Muscle of leg (tissue), 11 donors: ENCODE results near the gene ZNF195. TPM values are rescaled to one million over a fixed set of nuclear protein-coding genes. Genes with fewer than 3 reads are reported as not detected.

Experiments
- DNase-seq: peaks from one replicate; pipeline ENCODE4 v3.0.0; 2013
- H3K27ac ChIP-seq: one replicate; pipeline ENCODE4 v1.5.1; 2013; ENCODE audit warnings: mild to moderate bottlenecking, low read length, control low read depth
- H3K27me3 ChIP-seq: one replicate; pipeline ENCODE4 v1.6.1; 2013; ENCODE audit warnings: low read length; ENCODE audit not compliant: control insufficient read depth, insufficient read depth
- H3K36me3 ChIP-seq: one replicate; pipeline ENCODE4 v1.6.1; 2013; ENCODE audit warnings: low read length; ENCODE audit not compliant: control insufficient read depth, insufficient read depth
- H3K4me1 ChIP-seq: one replicate; pipeline ENCODE4 v1.6.1; 2013; ENCODE audit warnings: low read length; ENCODE audit not compliant: control insufficient read depth, insufficient read depth
- H3K4me3 ChIP-seq: one replicate; pipeline ENCODE4 v1.5.1; 2013; ENCODE audit warnings: low read length, control low read depth
- H3K9me3 ChIP-seq: replicated peaks from 2 replicates; pipeline ENCODE4 v1.6.1; 2013; ENCODE audit warnings: low read depth, low read length; ENCODE audit not compliant: control insufficient read depth
- WGBS: methylation state at CpG from one replicate; pipeline ENCODE4 v1.1.5; 2013; ENCODE audit warnings: missing lambda C conversion rate; ENCODE audit not compliant: insufficient coverage; 5-methylcytosine and 5-hydroxymethylcytosine counted together
- polyA plus RNA-seq, 8 donors: library from polyadenylated mRNA; unstranded; fragments of 120-200 nt; gene quantifications; one replicate each; pipeline versions ENCODE4 v1.2.1 to v1.2.3, GENCODE V29; 2013; ENCODE audit warnings: inconsistent platforms in 1 of 8, low replicate concordance in 1 of 8; ENCODE audit not compliant: insufficient read length in 8 of 8, insufficient read depth in 1 of 8
- total RNA-seq: library from RNA; stranded (reverse); fragments of 120-200 nt; gene quantifications from one replicate; pipeline ENCODE4 v1.2.4, GENCODE V29; 2013

The ZNF195 gene
- total and polyA plus RNA-seq, 9 donors, result 13.0 to 20.9 (median 15.6) TPM

DNA sequence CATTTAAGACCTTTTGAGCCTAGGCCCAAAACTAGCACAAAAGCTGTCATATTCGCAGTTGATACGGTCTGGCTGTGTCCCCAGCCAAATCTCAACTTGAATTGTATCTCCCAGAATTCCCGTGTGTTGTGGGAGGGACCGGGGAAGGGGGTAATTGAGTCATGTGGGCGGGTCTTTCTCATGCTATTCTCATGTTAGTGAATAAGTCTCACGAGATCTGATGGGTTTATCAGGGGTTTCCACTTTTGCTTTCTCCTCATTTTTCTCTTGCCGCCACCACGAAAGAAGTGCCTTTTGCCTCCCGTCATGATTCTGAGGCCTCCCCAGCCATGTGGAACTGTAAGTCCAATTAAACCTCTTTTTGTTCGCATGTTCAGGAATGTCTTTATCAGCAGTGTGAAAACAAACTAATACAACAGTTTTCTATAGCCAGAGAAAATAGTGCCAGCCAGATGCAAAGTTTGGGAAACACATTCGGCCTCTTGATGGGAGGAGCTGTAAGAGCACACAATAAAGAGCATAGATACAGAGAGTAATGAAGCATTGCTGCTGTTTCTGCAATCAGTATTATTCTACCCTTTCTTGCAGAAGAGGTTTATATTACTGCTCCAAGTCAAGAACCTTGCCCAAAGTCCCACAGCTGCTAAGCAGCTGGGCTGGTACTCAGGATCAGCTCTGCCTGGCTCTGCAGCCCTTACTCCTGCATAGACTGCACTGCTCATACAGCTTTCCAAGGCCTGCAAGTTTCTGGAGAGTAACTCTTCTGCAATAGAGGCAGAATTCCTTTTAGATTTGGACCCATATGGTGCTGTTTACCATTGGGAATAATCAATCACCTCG, 2.0 kb upstream of the ZNF195 start:
- H3K27ac ChIP-seq, result no peak overlapping the region
- H3K9me3 ChIP-seq, result no peaks in the 10 kb centered on the region
- H3K4me1 ChIP-seq, result peaks cover 5% of the 10 kb centered on the region
- DNase-seq, result peak; percentile 9
- H3K4me3 ChIP-seq, result no peak overlapping the region
- WGBS, result 72% methylated on average over 5 of the region's 12 CpGs
- peaks cover 7% of the 10 kb centered on the region for H3K36me3 ChIP-seq
- no peaks in the 10 kb centered on the region for H3K27me3 ChIP-seq

DNA sequence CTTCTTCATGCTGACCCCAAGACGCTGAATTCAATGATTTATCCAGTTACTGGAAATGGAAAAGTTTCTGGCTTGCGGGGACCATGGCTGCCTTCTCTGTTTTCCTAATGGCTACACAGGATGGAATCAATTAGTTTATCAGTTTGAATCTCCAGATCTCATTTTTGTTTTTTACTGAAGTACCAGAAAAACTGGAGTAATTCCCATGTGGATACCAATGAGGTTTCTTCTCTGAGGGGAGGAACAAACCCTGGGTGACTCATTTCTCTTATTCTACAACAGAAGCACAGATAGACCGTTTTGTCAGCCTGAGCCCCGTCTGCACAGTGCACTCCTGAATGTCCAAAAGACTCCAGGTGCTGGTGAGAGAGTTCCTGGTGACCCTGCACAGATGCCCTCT, 3.4 kb downstream of the ZNF195 start:
- peaks cover 21% of the 10 kb centered on the region for H3K36me3 ChIP-seq
- no peak overlapping the region for H3K27ac ChIP-seq
- WGBS, result 85% methylated on average over 2 of the region's 4 CpGs

DNA sequence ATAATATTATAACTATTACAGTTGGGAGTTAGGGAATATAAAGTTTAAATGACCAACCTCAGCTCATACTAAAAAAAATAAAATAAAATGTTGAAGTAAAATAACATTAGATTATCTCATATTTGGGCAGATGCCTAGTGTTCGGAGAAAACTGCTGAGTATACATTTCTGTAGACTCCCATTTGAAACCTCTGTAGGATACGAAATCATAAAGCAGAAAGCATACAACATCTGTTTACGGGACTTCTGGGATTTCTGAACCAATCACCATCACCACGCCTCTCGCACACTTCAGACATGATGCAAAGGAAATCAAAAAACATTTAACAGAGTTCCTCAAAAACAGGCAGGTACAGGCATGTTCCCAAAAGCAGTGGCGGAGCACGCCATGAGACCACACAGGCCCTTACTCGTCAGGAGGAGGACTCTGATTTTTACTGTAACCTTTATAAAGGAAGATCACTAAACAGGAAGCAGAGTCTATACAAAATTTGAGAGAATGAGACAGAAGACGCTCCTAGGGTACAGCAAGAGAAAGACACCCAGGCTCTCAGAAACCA, 8.6 kb downstream of the ZNF195 start:
- H3K4me3 ChIP-seq, result no peak overlapping the region
- DNase-seq, result peak; percentile 62
- no peaks in the 10 kb centered on the region for H3K27me3 ChIP-seq
- 66% methylated on average over 6 of the region's 9 CpGs for WGBS
- peaks cover 4% of the 10 kb centered on the region for H3K9me3 ChIP-seq
- H3K4me1 ChIP-seq, result no peaks in the 10 kb centered on the region
- peaks cover 38% of the 10 kb centered on the region for H3K36me3 ChIP-seq
- no peak overlapping the region for H3K27ac ChIP-seq

More for the DNA sequence above, 3.4 kb downstream of the ZNF195 start:
- peaks cover 5% of the 10 kb centered on the region for H3K4me1 ChIP-seq
- no peaks in the 10 kb centered on the region for H3K27me3 ChIP-seq
- H3K9me3 ChIP-seq, result no peaks in the 10 kb centered on the region
- no peak for DNase-seq
- no peak overlapping the region for H3K4me3 ChIP-seq

- no peaks in the 10 kb centered on the region for H3K27me3 ChIP-seq
- no peak for DNase-seq
- H3K4me3 ChIP-seq, result no peak overlapping the region
- peaks cover 7% of the 10 kb centered on the region for H3K9me3 ChIP-seq
- H3K27ac ChIP-seq, result no peak overlapping the region
- peaks cover 36% of the 10 kb centered on the region for H3K36me3 ChIP-seq
- 100% methylated on average over 3 of the region's 6 CpGs for WGBS
- no peaks in the 10 kb centered on the region for H3K4me1 ChIP-seq
These were observed 9.6 kb downstream of the ZNF195 start for GRCh38 chr11:3369366-3369765.

DNA sequence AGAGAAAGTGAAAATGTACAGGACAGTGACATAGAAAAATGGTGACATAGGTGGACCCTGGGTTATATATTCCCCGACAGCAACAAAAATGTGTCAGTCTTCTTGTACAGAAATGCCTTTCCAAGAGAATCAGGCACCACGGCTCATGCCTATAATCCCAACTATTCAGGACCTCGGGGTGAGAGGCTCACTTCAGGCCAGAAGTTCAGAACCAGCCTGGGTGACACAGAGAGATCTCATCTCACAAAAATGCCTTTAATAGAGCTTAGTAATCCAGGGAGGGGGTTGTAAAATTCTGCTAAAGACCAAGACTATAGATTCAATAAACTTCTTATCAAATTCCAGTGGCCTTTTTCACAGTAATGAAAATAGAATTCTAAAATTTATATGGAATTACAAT, 10.7 kb downstream of the ZNF195 start:
- Histone ChIP-seq H3K27me3 (no peaks in the 10 kb centered on the region), H3K9me3 (peaks cover 11% of the 10 kb centered on the region), H3K4me3 (no peak overlapping the region), H3K27ac (no peak overlapping the region), H3K36me3 (peaks cover 33% of the 10 kb centered on the region), H3K4me1 (no peaks in the 10 kb centered on the region)
- DNase-seq, result no peak
- 100% methylated on average over 1 of the region's 3 CpGs for WGBS

DNA sequence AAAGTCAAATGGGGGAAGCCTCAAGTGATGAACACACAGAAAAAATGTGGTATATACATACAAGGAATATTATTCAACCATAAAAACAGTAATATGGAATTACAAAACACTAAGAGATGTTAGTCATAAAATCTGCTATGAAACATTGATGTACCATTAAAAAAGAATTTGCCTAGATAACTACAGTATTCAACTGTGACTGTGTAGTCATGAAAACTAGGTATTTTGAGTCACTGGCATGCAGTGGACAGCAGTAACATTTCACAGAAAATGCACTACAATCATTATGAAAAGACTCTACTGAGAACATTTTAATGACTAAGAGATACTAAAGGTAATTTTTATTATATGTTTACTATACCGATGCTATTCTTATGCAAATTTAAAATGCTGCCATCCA, 11.7 kb downstream of the ZNF195 start:
- H3K27me3 ChIP-seq, result no peaks in the 10 kb centered on the region
- no peak overlapping the region for H3K27ac ChIP-seq
- DNase-seq, result no peak
- WGBS, result no CpG with 5 or more reads among the region's 1 CpG
- peaks cover 33% of the 10 kb centered on the region for H3K36me3 ChIP-seq
- H3K9me3 ChIP-seq, result peaks cover 11% of the 10 kb centered on the region
- no peaks in the 10 kb centered on the region for H3K4me1 ChIP-seq
- H3K4me3 ChIP-seq, result no peak overlapping the region

DNA sequence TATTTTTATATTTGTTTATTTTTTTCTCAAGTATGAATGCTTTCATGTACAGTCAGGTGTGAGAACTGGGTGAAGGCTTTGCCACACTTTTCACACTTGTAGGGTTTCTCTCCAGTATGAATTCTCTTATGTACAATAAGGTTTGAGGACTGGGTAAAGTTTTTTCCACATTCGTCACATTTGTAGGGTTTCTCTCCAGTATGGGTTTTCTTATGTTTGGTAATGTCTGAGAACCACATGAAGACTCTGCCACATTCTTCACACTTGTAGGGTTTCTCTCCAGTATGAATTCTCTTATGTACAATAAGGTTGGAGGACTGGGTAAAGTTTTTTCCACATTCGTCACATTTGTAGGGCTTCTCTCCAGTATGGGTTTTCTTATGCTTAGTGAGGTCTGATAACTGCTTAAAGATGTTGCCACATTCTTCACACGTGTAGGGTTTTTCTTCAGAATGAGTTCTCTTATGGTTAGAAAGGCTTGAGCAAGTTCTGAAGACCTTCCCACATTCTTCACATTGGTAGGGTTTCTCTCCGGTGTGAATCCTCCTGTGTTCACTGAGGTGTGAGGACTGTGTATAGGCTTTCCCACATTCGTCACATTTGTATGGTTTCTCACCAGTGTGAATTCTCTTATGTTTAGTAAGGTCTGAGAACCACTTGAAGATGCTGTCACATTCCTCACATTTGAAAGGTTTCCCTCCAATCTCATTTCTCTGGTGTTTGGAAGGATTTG, 19.7 kb downstream of the ZNF195 start:
- no peak overlapping the region for H3K4me3 ChIP-seq
- H3K27ac ChIP-seq, result no peak overlapping the region
- no peaks in the 10 kb centered on the region for H3K27me3 ChIP-seq
- DNase-seq, result no peak
- peaks cover 34% of the 10 kb centered on the region for H3K36me3 ChIP-seq
- no CpG with 5 or more reads among the region's 5 CpGs for WGBS
- peaks cover 61% of the 10 kb centered on the region for H3K9me3 ChIP-seq
- H3K4me1 ChIP-seq, result no peaks in the 10 kb centered on the region

- no peak overlapping the region for H3K27ac ChIP-seq
- WGBS, result 95% methylated on average over 4 of the region's 11 CpGs
- no peak for DNase-seq
- peaks cover 62% of the 10 kb centered on the region for H3K9me3 ChIP-seq
- H3K27me3 ChIP-seq, result no peaks in the 10 kb centered on the region
- no peak overlapping the region for H3K4me3 ChIP-seq
- H3K36me3 ChIP-seq, result peaks cover 34% of the 10 kb centered on the region
- no peaks in the 10 kb centered on the region for H3K4me1 ChIP-seq
These were observed 20.8 kb downstream of the ZNF195 start for GRCh38 chr11:3357994-3358676.

- Histone ChIP-seq H3K27ac (no peak overlapping the region), H3K36me3 (peaks cover 34% of the 10 kb centered on the region), H3K9me3 (peaks cover 62% of the 10 kb centered on the region), H3K27me3 (no peaks in the 10 kb centered on the region), H3K4me1 (no peaks in the 10 kb centered on the region), H3K4me3 (no peak overlapping the region)
- WGBS, result 93% methylated on average over 5 of the region's 11 CpGs
- no peak for DNase-seq
These were observed 21.6 kb downstream of the ZNF195 start for GRCh38 chr11:3357302-3357701.

DNA sequence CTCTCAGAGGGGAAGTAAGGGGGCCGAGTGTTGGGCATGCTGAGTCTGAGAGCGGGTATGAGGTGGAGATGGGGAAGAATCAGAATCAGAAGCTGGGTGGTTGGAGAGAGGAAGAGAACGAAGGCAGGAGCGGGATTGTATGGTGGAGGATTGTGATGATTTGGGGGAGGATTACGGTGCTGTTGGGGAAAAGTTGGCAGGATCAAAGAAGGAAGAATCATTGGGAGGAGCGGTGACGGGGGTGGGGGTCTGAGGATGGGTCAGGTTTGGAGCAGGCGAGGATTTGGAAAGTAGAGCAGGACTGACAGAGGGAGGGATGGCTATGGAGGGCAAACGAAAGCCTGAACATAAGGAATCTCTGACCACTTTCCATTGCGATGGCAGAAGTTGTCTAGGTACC, 22.1 kb downstream of the ZNF195 start:
- DNase-seq, result no peak
- peaks cover 60% of the 10 kb centered on the region for H3K9me3 ChIP-seq
- no peaks in the 10 kb centered on the region for H3K27me3 ChIP-seq
- H3K27ac ChIP-seq, result no peak overlapping the region
- no peak overlapping the region for H3K4me3 ChIP-seq
- WGBS, result 98% methylated on average over 10 of the region's 10 CpGs
- no peaks in the 10 kb centered on the region for H3K4me1 ChIP-seq
- peaks cover 33% of the 10 kb centered on the region for H3K36me3 ChIP-seq
